ENCODE measurements around the gene INSIG1.

DNA sequence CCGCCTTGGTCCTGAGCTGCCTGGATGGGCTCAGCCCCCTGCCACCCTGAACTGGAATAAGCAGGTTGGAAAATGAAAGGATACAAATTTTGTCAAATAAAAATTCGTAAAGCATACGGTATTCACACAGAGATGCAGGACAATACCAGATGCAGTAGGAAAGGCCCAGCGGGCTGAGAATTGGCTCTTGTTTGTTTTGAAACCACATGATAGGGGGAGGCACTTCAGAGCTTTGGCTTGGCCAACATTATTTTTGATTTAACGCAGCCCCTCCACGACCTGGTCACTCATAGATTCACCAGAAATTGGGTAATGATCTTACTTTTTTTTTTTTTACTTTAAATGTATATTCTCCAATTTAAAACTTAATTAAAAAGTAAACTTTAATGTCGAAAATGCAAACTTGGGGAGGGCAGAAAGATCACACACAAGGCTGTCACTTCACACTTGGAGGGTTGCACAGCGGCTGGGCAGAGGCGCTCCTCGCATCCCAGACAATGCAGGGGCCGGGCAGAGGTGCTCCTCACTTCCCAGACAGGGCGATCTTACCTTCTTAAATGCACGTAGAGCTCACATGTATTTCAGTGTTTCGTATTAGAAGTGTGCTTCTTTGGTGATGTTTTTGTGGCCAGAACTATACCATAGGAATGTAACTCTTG, 17.8 kb upstream of the INSIG1 start:
- TF ChIP-seq CTCF (conservative IDR thresholded peaks at IDR 0.05; ENCODE audit: low read depth, low read length), result no peak
- TF ChIP-seq SMC3 (IDR thresholded peaks at IDR 0.05; ENCODE audit: low read depth, low read length), result no peak
- no peak for TF ChIP-seq POLR2A (IDR thresholded peaks at IDR 0.05; ENCODE audit: low read depth, low read length)
- TF ChIP-seq MAZ (IDR thresholded peaks at IDR 0.05; ENCODE audit: borderline replicate concordance, low read depth, low read length), result no peak
- no peak for TF ChIP-seq USF2 (IDR thresholded peaks at IDR 0.05; ENCODE audit: low read depth, low read length)
- no peak for TF ChIP-seq RCOR1 (IDR thresholded peaks at IDR 0.05; ENCODE audit: insufficient replicate concordance, low read length)
- no peak for TF ChIP-seq MAFK (IDR thresholded peaks at IDR 0.05; ENCODE audit: low read depth, low read length)
- TF ChIP-seq ELK1 (IDR thresholded peaks at IDR 0.05; ENCODE audit: borderline replicate concordance, low read depth, low read length), result no peak
- no peak for TF ChIP-seq CHD1 (IDR thresholded peaks at IDR 0.05; ENCODE audit: low read depth, low read length)
- TF ChIP-seq BHLHE40 (IDR thresholded peaks at IDR 0.05; ENCODE audit: low read depth, low read length), result no peak
- TF ChIP-seq RAD21 (IDR thresholded peaks at IDR 0.05; ENCODE audit: low read length), result no peak
- TF ChIP-seq NFE2L2 (IDR thresholded peaks at IDR 0.05; ENCODE audit: low read depth, low read length), result no peak

Measured in IMR-90 (cell line).